Activated CD4-positive, alpha-beta T cell treated with anti-CD3 and anti-CD28 coated beads for 36 hours (primary cell): ENCODE data around the gene TTYH1. TPM values are rescaled to one million over a fixed set of nuclear protein-coding genes. Genes with fewer than 3 reads are reported as not detected.

Experiments
- ATAC-seq: fragments of 200-7000 bp; cut with Tn5 transposase; one replicate; pipeline ENCODE4 v1.10.0; 2021; ENCODE audit warnings: mild to moderate bottlenecking, moderate library complexity
- CTCF ChIA-PET: fragments of 350-600 bp; sonication (Branson Sonifier 250); formaldehyde crosslinking; loops from one replicate; lab custom pipeline; 2021; ENCODE audit warnings: antibody characterized with exemption; lab: Charles Lee
- POLR2A ChIA-PET: fragments of 350-600 bp; sonication (Branson Sonifier 250); formaldehyde crosslinking; loops from one replicate; lab custom pipeline; 2021; ENCODE audit warnings: antibody characterized with exemption, inconsistent platforms; lab: Charles Lee
- DNase-seq: peaks from one replicate; pipeline ENCODE4 v3.0.0-alpha.2; 2020
- H3K27ac Mint-ChIP-seq: one replicate; pipeline ENCODE4 v1.8.0; 2021; ENCODE audit warnings: mixed read lengths
- H3K27me3 Mint-ChIP-seq: one replicate; pipeline ENCODE4 v1.8.0; 2021; ENCODE audit warnings: mixed read lengths
- H3K36me3 Mint-ChIP-seq: one replicate; pipeline ENCODE4 v1.8.0; 2021; ENCODE audit warnings: low read depth, mixed read lengths
- H3K4me1 Mint-ChIP-seq: one replicate; pipeline ENCODE4 v1.8.0; 2021; ENCODE audit warnings: mixed read lengths
- H3K4me3 Mint-ChIP-seq: one replicate; pipeline ENCODE4 v1.8.0; 2021; ENCODE audit warnings: mild to moderate bottlenecking, moderate library complexity, mixed read lengths
- H3K9me3 Mint-ChIP-seq: one replicate; pipeline ENCODE4 v1.8.0; 2021; ENCODE audit warnings: low read depth, mixed read lengths
- intact Hi-C, 2 experiments: fragments of 100-400 bp; cut with DNase I in 1 of 2; cut with micrococcal nuclease in 1 of 2; formaldehyde crosslinking; loops; one replicate each; pipeline versions ENCODE4 v1.14.2 to v1.15.1; 2022 to 2024; cut with DNase I, micrococcal nuclease
- total RNA-seq, 2 experiments: library from RNA; stranded (reverse); gene quantifications; one replicate each; pipeline ENCODE4 v1.2.3, GENCODE V29; 2021

The TTYH1 gene
- total RNA-seq, 2 experiments from 2014 or later, result 0.19 to 0.59 TPM

GRCh38 chr19:54393381-54393780 is 21.9 kb upstream of the TTYH1 start:
- intact Hi-C loops, result loop anchor here in 1 of 2 experiments (5.0 kb wide), 1 partner anchor 36 kb away; no protein-coding TSS in a partner anchor
- no peak overlapping the region for H3K4me3 Mint-ChIP-seq
- POLR2A ChIA-PET, result no interaction called here
- ATAC-seq (no peak), DNase-seq (no peak)
- CTCF ChIA-PET, result interaction anchor here (0.7 to 1.0 kb wide), 2 partner anchors 9 to 33 kb away, joined by 3 to 6 read pairs; no protein-coding TSS in a partner anchor
- no peaks in the 10 kb centered on the region for H3K36me3 Mint-ChIP-seq
- H3K27me3 Mint-ChIP-seq, result peaks cover 13% of the 10 kb centered on the region
- no peaks in the 10 kb centered on the region for H3K9me3 Mint-ChIP-seq
- peaks cover 23% of the 10 kb centered on the region for H3K4me1 Mint-ChIP-seq
- no peak overlapping the region for H3K27ac Mint-ChIP-seq

DNA sequence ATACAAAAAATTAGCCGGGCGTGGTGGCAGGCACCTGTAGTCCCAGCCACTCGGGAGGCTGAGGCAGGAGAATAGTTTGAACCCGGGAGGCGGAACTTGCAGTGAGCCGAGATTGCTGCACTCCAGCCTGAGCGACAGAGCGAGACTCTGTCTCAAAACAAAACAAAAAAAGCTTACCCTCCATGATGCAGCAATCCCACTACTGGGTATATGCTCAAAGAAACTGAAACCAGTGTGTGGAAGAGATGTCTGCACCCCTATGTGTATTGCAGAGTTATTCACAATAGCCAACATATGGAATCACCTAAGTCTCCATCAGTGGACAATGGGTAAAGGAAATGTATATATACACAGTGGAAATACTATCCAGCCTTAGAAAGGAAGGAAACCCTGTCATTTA is 19.6 kb upstream of the TTYH1 start:
- ChIA-PET CTCF (interaction anchor here (0.6 to 1.5 kb wide), 2 partner anchors 71 to 87 kb away, joined by 3 to 4 read pairs; no protein-coding TSS in a partner anchor), POLR2A (no interaction called here)
- Mint-ChIP-seq H3K4me3 (no peak overlapping the region), H3K9me3 (no peaks in the 10 kb centered on the region), H3K4me1 (peaks cover 5% of the 10 kb centered on the region), H3K27me3 (peaks cover 9% of the 10 kb centered on the region), H3K36me3 (no peaks in the 10 kb centered on the region), H3K27ac (no peak overlapping the region)
- ATAC-seq, result no peak
- intact Hi-C loops, result no loop called here
- DNase-seq, result no peak

DNA sequence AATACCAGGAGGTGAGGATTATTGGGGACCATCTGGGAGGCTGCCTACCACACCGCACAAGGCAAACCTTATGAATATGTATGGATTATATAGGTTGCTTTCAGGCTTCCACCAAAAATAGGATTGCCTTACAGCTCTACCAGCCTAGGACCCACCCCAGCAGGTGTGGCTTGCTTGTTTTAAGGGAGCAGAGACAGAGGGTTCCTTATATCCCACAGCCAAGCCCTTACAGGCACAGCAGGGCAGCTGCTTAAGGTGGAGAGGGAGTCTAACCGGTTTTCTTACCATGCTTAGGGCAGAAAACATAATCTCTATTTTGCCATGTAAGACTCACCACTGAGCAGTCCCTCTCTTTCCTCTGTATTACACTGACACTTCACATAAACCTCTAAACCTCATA is 16.1 kb upstream of the TTYH1 start:
- ChIA-PET POLR2A (no interaction called here), CTCF (interaction anchor here (1.0 kb wide), 1 partner anchor 75 kb away, joined by 3 read pairs; no protein-coding TSS in a partner anchor)
- intact Hi-C loops, result no loop called here
- Mint-ChIP-seq H3K36me3 (no peaks in the 10 kb centered on the region), H3K9me3 (no peaks in the 10 kb centered on the region), H3K4me3 (no peak overlapping the region), H3K4me1 (no peaks in the 10 kb centered on the region), H3K27me3 (peaks cover 4% of the 10 kb centered on the region), H3K27ac (no peak overlapping the region)
- no peak for DNase-seq
- ATAC-seq, result no peak

DNA sequence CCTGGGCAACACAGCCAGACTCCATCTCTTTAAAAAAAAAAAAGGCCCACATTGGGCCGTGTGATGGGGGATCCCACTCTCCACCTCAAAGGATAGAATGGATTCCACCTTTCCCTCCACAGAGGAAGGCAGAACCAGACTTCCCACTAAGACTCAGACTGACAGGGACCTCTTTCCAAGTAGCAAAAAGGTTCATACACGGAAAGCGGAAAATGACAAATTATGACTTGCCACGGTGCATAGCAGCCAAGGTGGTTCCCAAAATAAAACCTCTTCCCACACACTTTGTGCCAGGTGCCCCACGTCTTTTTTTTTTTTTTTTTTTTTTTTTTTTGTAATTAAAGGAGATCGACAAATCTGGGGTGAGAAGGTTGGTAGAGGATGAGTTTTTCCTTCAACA is 14.4 kb upstream of the TTYH1 start:
- CTCF ChIA-PET, result interaction anchor here (0.7 to 1.2 kb wide), 3 partner anchors 9 to 689 kb away, joined by 3 to 4 read pairs (median 3); no protein-coding TSS in a partner anchor
- DNase-seq, result no peak
- POLR2A ChIA-PET, result no interaction called here
- Mint-ChIP-seq H3K27me3 (peaks cover 2% of the 10 kb centered on the region), H3K9me3 (no peaks in the 10 kb centered on the region), H3K4me3 (no peak overlapping the region), H3K27ac (no peak overlapping the region), H3K36me3 (no peaks in the 10 kb centered on the region), H3K4me1 (no peaks in the 10 kb centered on the region)
- intact Hi-C loops, result no loop called here
- ATAC-seq, result no peak

DNA sequence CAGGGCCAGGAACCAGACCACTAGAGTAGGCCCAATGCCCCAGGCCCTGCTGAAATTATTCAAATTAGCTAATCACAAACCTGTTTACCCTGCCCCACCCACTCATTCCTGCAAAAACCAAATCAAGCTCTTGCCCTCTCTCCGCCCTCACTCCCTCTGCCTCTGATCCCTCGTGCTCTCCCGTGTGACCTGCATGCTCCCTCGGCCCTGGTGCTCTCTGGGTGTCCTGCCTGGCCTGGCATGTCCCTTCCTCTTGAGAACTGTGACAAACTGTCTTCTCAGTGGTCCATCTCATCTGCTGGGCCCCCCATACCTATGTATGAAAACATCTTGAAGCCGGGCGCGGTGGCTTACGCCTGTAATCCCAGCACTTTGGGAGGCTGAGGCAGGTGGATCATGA is 12.2 kb upstream of the TTYH1 start:
- intact Hi-C loops, result no loop called here
- Mint-ChIP-seq H3K9me3 (no peaks in the 10 kb centered on the region), H3K27ac (no peak overlapping the region), H3K4me3 (no peak overlapping the region), H3K36me3 (no peaks in the 10 kb centered on the region), H3K4me1 (no peaks in the 10 kb centered on the region), H3K27me3 (no peaks in the 10 kb centered on the region)
- DNase-seq (no peak), ATAC-seq (no peak)
- CTCF ChIA-PET, result no interaction called here
- POLR2A ChIA-PET, result no interaction called here

- no peak overlapping the region for H3K4me3 Mint-ChIP-seq
- ChIA-PET CTCF (no interaction called here), POLR2A (no interaction called here)
- intact Hi-C loops, result no loop called here
- peaks cover 4% of the 10 kb centered on the region for H3K9me3 Mint-ChIP-seq
- DNase-seq (no peak), ATAC-seq (no peak)
- H3K27me3 Mint-ChIP-seq, result no peaks in the 10 kb centered on the region
- no peaks in the 10 kb centered on the region for H3K4me1 Mint-ChIP-seq
- H3K27ac Mint-ChIP-seq, result no peak overlapping the region
- no peaks in the 10 kb centered on the region for H3K36me3 Mint-ChIP-seq
Observed at GRCh38 chr19:54405628-54406027, 9.6 kb upstream of the TTYH1 start.

DNA sequence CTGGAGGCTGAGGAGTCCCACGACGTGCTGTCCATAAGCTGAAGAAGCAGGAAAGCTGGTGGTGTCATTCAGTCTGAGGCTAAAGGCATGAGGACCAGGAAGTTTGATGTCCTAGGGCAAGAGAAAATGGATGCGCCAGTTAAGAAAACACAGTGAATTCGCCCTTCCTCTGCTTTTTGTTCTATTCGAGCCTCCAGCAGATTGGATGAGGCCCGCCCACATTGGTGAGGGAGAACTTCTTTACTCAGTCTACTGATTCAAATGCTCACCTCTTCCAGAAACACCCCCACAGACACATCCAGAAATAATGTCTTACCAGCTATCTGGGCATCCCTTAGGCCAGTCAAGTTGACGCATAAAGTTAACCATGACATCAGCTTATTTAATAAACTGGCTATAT is 7.5 kb upstream of the TTYH1 start:
- no peak overlapping the region for H3K27ac Mint-ChIP-seq
- no peak overlapping the region for H3K4me3 Mint-ChIP-seq
- ATAC-seq, result no peak
- intact Hi-C loops, result no loop called here
- POLR2A ChIA-PET, result no interaction called here
- no peak for DNase-seq
- no peaks in the 10 kb centered on the region for H3K36me3 Mint-ChIP-seq
- H3K9me3 Mint-ChIP-seq, result peaks cover 4% of the 10 kb centered on the region
- H3K4me1 Mint-ChIP-seq, result no peaks in the 10 kb centered on the region
- CTCF ChIA-PET, result interaction anchor here (0.9 to 1.5 kb wide), 2 partner anchors 8 to 13 kb away, joined by 3 to 4 read pairs; no protein-coding TSS in a partner anchor
- H3K27me3 Mint-ChIP-seq, result peaks cover 3% of the 10 kb centered on the region

DNA sequence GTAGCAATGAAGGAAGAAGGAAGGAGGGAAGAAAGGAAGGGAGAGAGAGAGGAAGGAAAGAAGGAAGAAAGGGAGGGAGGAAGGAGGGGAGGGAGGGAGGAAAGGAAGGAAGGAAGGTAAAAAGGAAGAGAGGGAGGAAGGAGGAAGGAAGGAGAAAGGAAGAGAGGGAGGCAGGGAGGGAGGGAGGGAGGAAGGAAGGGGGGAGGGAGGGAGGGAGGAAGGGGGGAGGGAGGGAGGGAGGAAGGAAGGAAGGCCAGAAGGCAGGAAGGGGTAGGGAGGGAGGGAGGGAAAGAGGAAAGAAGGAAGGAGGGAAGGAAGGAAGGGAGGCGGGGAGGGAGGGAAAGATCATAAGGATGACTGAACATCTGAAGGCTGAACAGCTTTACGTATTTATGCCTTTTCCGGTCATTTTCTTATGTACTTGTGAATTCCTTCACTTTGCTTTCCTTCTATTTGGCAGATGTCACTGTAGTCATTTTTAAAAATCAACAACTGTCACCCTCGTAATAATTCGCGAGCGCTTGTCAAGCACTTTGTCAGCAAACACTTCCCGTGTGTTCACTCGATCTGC is 6.7 kb upstream of the TTYH1 start:
- POLR2A ChIA-PET, result no interaction called here
- Mint-ChIP-seq H3K9me3 (peaks cover 4% of the 10 kb centered on the region), H3K4me3 (no peak overlapping the region), H3K36me3 (no peaks in the 10 kb centered on the region), H3K4me1 (no peaks in the 10 kb centered on the region), H3K27ac (no peak overlapping the region), H3K27me3 (peaks cover 6% of the 10 kb centered on the region)
- DNase-seq, result no peak
- intact Hi-C loops, result no loop called here
- CTCF ChIA-PET, result interaction anchor here (0.9 to 1.2 kb wide), 2 partner anchors 14 to 30 kb away, joined by 3 read pairs; no protein-coding TSS in a partner anchor
- no peak for ATAC-seq

GRCh38 chr19:54411033-54411432 is 4.2 kb upstream of the TTYH1 start:
- H3K4me1 Mint-ChIP-seq, result no peaks in the 10 kb centered on the region
- no peak overlapping the region for H3K27ac Mint-ChIP-seq
- H3K9me3 Mint-ChIP-seq, result peaks cover 8% of the 10 kb centered on the region
- H3K27me3 Mint-ChIP-seq, result peaks cover 24% of the 10 kb centered on the region
- POLR2A ChIA-PET, result no interaction called here
- no peak overlapping the region for H3K4me3 Mint-ChIP-seq
- H3K36me3 Mint-ChIP-seq, result no peaks in the 10 kb centered on the region
- ATAC-seq (no peak), DNase-seq (no peak)
- CTCF ChIA-PET, result interaction anchor here (0.7 kb wide), 1 partner anchor 70 kb away, joined by 3 read pairs; no protein-coding TSS in a partner anchor
- intact Hi-C loops, result no loop called here

- Mint-ChIP-seq H3K9me3 (peaks cover 8% of the 10 kb centered on the region), H3K4me3 (no peak overlapping the region), H3K36me3 (no peaks in the 10 kb centered on the region), H3K27ac (no peak overlapping the region), H3K27me3 (peaks cover 34% of the 10 kb centered on the region), H3K4me1 (peaks cover 10% of the 10 kb centered on the region)
- ChIA-PET CTCF (no interaction called here), POLR2A (no interaction called here)
- intact Hi-C loops, result no loop called here
- no peak for DNase-seq
- ATAC-seq, result no peak
Observed at GRCh38 chr19:54412877-54413276, 2.4 kb upstream of the TTYH1 start.

GRCh38 chr19:54414156-54414555 is 1.1 kb upstream of the TTYH1 start:
- Mint-ChIP-seq H3K4me3 (no peak overlapping the region), H3K27me3 (peaks cover 38% of the 10 kb centered on the region), H3K4me1 (peaks cover 15% of the 10 kb centered on the region), H3K36me3 (no peaks in the 10 kb centered on the region), H3K27ac (no peak overlapping the region), H3K9me3 (peaks cover 5% of the 10 kb centered on the region)
- ATAC-seq (no peak), DNase-seq (no peak)
- ChIA-PET CTCF (no interaction called here), POLR2A (no interaction called here)
- intact Hi-C loops, result no loop called here
